CD4-positive, alpha-beta T cell treated with Interferon gamma for 1 hour (primary cell): ENCODE results near the gene SORBS2.

Experiments used
- DNase-seq: peaks from one replicate; pipeline ENCODE4 v3.0.0-alpha.2; 2020

The SORBS2 gene

GRCh38 chr4:185666156-185666555 lies 145.8 kb downstream of the SORBS2 start:
- no peak for DNase-seq

- no peak for DNase-seq
Measured at GRCh38 chr4:185665655-185666054, 146.3 kb downstream of the SORBS2 start.

- no peak for DNase-seq
Measured at GRCh38 chr4:185664481-185664880, 147.5 kb downstream of the SORBS2 start.

- no peak for DNase-seq
Measured at GRCh38 chr4:185662030-185662778, 149.8 kb downstream of the SORBS2 start.

GRCh38 chr4:185660340-185660739 lies 151.7 kb downstream of the SORBS2 start:
- DNase-seq = no peak

- no peak for DNase-seq
Measured at GRCh38 chr4:185657699-185658098, 154.3 kb downstream of the SORBS2 start.

GRCh38 chr4:185657183-185657582 lies 154.8 kb downstream of the SORBS2 start:
- DNase-seq = no peak

- DNase-seq = no peak
Measured at GRCh38 chr4:185656467-185656931, 155.5 kb downstream of the SORBS2 start.

GRCh38 chr4:185654965-185655554 lies 156.9 kb downstream of the SORBS2 start:
- DNase-seq = no peak

- DNase-seq = no peak
Measured at GRCh38 chr4:185654311-185654710, 157.7 kb downstream of the SORBS2 start.

GRCh38 chr4:185651851-185652250 lies 160.1 kb downstream of the SORBS2 start:
- no peak for DNase-seq

- DNase-seq = no peak
Measured at GRCh38 chr4:185651137-185651677, 160.8 kb downstream of the SORBS2 start.

GRCh38 chr4:185648631-185649030 lies 163.4 kb downstream of the SORBS2 start:
- no peak for DNase-seq

- no peak for DNase-seq
Measured at GRCh38 chr4:185645403-185645802, 166.6 kb downstream of the SORBS2 start.

- no peak for DNase-seq
Measured at GRCh38 chr4:185644408-185644807, 167.6 kb downstream of the SORBS2 start.

GRCh38 chr4:185642907-185643306 lies 169.1 kb downstream of the SORBS2 start:
- DNase-seq = no peak

GRCh38 chr4:185640811-185641675 lies 171.0 kb downstream of the SORBS2 start:
- DNase-seq = no peak

GRCh38 chr4:185638548-185639301 lies 173.3 kb downstream of the SORBS2 start:
- no peak for DNase-seq

GRCh38 chr4:185638093-185638492 lies 173.9 kb downstream of the SORBS2 start:
- no peak for DNase-seq

- no peak for DNase-seq
Measured at GRCh38 chr4:185637163-185637875, 174.7 kb downstream of the SORBS2 start.

- DNase-seq = no peak
Measured at GRCh38 chr4:185634066-185634652, 177.8 kb downstream of the SORBS2 start.
